Measurements from ENCODE around the gene CD226.
"Not testable (repeated sequence)": the region's sequence is repeated elsewhere in the genome, so short reads cannot be mapped to it uniquely, and the experiment has no call there.

Gene CD226

DNA sequence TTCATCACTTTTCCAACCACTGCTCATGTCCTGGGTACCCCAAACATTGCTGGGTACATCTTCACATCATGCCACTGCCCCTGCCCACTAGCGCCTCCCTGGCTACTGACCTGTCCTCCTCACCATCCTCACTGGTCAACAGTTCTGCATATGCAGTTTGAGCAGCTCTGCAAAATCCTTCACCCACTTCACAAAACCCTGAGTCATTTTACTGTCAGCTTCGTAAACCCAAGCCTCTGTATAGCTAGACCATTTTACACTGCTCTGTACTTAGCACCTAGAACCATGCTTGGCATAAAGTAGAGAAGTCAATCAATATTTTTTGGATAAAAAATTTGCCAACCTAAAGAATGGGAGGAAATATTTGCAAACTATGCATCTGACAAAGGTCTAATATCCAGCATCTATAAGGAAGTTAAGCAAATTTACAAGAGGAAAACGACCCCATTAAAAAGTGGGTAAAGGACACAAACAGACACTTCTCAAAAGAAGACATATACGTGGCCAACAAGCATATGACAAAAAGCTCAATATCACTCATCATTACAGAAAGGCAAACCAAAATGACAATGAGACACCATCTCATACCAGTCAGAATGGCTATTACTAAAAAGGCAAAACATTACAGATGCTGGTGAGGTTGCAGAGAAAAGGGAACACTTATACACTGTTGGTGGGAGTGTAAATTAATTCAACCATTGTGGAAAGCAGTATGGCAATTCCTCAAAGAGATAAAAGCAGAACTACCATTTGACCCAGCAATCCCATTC, 48.3 kb downstream of the CD226 start:
- not testable (repeated sequence) for DNase-seq

DNA sequence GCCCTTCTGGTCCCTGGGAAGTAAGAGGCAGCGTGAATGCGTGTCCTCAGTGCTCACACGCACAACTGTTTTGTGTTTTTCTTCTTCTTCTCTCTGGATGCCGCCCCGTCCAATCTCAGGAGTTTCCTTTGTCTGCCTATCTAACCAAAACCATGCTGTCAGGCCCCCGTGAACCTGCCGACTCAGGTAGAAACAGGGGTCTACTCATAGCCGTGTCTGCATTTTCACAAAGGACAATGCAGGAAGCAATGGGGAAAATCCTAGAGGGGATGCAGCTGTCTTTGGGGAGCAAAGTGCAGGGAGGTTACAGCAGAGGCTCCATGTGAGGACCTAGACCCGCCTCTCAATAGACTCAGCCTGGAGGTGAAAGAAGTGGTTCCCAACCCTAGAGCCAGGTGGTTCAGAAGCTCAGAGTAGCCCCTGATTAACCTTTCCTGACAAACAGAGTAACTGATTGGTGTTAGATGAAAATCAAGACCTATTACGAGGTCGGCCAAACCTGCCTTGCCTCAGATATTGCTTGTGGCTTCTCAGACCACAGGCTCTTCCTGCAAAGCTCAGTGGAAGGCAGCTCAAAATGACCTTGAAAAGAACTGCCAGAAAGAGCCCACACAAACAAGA, 49.3 kb downstream of the CD226 start:
- DNase-seq, result no peak

DNA sequence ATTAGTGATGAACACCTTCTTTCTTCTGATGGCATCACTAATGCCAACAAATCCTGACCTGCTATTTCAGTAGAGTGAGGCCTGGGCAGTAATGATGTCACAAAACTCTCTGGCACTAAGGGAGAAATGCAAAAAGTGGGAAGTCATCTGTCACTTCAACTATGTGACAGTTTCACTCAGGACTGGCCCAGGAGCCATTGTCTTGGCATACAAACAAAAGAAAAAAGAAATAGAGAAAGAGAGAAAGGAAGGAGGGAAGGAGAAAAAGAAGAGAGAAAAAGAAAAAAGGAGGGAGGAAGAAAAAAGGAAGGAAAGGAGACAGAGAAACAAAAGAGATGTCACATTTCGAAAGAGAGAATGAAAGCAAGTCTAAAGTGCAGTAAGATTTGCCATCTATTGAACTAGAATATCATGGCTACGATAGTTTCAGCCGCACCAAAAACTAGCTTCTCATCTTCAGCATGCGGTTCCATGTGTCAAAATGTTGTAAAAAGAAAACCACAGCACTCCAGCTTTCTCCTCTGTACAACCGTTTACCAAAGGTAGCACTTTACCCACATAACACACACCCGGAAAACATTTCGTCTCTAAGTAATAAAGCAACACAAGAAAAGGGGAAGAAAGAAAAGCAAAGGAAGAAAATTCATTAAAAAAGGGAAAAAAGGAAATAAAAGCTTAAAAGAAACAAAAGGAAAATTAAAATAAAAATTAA, 50.1 kb downstream of the CD226 start:
- DNase-seq, result no peak

DNA sequence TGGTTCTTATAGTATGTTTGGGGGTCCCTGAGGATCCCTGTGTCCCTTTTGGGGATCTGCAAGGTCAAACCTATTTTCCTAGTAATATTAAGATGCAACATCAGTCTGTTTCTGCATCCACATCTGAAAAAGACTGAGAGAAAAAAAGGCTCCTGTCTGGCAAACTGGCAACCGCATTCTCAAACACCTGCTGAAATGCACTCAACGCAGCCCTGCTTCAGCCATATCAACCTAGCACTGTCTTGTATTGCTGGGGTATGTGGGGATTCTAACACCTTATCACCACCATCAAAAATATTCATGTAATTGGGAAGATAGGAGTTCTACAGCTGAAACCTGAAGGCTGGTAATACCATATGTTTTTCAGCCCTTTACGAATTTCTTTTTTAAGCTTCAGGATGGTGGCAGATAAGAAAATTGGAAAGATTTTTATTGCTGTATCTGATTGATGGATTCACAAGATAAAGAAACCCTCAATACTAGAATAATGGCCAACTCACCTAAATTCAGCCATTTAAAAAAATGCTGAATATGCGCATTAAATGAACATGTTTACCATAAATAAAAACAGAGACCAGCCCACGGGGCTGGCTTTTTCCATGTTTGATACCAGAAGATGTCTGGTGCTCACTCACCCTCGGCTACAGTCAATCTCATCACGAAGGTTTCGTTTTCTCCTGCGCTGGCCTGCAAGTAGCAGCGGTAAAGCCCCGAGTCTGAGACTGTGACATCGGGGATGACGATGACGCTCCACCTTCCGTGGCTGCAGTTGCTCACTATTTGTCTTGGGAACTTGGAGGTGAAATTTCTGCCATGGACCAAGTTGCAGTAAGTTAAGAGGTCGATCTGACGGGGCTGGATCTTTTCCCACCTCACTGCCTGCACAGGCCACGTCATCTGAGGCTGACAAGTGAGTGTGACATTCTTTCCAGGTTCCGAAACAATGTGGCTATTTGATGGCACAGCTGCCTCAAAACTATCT, 52.3 kb downstream of the CD226 start:
- no peak for DNase-seq

DNA sequence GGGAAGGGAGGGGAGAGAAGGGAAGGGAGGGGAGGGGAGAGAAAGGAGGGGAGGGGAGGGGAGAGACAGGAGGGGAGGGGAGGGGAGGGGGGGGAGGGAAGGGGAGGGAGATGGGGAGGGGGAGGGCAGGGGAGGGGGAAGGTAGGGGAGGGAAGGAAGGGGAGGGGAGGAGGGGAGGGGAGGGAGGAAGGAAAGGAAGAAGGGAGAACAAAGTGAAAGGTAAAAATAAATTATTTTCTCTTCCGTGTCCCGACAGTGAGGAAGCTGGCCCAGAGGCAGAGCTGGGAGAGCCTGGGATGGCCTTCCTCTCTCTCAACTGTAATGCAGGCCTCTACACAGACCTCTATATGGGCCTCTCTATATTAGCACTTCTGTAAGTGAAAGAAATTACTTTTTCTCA, 53.2 kb downstream of the CD226 start:
- DNase-seq, result no peak

DNA sequence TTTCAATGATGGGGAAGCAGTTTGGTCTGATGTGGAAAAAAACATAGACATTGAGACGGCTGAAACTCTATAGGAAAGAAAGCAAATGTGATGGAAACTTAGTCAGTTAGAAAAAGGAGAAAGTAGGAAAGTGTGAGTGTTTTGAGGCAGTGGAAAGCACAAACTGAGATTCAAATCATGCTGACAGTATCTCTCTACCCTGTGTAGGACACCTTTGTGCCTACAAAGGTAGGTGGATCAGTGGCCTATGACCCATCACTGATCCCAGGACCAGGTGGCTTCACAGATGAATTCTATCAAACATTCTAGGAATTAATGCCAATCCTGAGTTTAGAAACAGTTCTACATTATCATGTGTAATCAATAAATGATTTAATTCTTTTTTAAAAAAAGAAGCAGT, 57.1 kb downstream of the CD226 start:
- no peak for DNase-seq

DNA sequence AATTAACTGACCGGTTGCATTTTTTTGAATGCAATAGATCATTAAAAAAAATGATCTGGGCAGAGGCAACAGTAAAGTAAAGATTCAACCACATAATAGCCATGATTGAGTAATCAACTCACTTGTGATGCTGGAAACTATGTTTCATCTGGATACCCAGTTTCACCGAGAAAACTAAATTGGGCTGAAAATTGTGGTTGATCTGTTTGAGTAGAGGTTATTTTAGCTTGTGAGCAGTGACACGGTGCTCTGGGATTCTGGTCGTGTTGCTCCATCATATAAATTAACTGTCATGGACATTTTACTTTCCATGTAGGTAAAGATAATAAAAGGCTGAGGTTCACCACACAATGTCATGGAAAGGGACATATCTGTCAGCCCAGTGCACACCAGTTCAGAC, 58.7 kb downstream of the CD226 start:
- no peak for DNase-seq

DNA sequence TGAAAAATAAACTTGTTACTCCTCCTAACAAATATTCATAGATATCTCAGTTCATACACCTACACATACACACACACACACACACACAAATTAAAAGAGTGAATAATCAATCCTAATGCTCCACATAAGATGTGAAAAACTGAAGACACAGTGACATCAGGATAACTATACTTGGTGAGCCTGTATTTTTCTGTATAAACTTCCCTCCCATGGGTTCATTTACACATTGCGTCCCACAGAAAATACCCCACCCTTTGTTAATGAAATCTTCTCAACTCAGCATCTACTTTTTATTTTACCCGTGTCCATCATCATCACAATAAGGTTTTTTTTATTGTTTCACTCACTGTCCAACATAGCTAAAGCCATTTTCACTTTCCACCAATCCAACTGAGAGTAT, 60.4 kb downstream of the CD226 start:
- DNase-seq, result no peak

DNA sequence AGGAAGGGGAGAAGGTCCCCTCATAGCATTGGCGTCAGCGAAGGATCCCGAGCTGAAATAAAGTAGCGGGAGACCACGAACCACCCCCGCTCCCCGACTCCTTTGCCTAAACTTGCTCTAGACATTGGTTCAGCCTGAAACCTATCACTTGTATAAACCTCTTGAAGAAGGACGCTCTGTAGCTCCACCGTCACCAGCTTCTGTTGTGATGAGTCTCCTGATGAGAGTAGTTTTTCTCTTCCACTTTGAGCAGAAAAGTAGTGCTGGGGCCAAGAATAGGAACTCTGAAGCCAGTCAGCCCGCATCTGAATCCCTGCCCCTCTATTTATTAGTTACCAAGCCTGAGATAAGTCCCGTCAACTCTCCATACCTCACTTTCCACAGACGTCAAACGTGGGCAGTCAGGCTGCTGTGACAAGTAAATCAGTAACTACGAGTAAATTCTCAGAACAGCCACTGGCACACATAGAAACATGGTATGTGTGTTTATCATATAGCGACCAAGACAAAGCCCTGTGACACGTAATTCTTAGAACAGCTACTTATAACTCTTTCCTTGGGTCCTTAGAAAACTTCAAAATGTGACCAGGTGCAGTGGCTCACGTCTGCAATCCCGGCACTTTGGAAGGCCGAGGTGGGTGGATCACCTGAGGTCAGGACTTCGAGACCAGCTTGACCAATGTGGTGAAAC, 61.7 kb downstream of the CD226 start:
- DNase-seq, result no peak

DNA sequence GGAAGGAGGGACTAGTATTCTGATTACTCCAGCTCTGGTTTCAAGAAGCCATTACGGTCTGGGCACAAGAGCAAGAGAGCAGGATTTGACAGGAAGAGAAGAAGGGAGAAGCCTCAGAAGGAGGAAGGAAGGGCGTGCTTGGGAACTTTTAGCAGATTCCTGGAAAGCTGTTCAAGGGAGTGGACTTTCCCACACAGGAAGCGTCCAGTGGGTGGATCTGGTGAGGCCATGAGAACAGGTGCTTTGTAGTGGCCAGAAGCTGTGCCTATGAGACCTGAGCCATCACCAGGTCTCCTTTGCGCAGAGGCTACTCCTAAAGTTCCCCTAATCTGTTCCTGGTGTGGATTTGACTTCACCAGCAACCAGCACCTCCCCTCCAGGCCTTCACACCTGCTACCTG, 62.3 kb downstream of the CD226 start:
- no peak for DNase-seq

DNA sequence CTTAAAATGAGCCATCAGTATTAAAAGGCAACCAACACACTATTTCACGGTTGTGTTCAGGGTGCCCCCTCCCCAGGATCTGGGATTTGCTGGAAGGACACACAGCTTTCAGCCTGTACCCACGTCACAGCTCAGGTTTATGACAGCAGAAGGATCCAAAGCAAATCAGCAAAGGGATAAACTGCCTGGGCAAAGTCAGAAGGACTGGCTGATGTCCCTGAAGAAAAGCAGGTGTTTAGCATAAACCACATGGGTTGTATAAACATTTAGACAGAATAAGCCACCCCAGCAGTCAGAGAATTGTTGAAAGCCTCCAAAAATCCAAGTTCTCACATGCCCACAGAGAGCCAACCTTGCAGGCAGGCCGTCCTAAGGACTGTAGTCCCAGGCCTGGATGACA, 63.9 kb downstream of the CD226 start:
- no peak for DNase-seq

DNA sequence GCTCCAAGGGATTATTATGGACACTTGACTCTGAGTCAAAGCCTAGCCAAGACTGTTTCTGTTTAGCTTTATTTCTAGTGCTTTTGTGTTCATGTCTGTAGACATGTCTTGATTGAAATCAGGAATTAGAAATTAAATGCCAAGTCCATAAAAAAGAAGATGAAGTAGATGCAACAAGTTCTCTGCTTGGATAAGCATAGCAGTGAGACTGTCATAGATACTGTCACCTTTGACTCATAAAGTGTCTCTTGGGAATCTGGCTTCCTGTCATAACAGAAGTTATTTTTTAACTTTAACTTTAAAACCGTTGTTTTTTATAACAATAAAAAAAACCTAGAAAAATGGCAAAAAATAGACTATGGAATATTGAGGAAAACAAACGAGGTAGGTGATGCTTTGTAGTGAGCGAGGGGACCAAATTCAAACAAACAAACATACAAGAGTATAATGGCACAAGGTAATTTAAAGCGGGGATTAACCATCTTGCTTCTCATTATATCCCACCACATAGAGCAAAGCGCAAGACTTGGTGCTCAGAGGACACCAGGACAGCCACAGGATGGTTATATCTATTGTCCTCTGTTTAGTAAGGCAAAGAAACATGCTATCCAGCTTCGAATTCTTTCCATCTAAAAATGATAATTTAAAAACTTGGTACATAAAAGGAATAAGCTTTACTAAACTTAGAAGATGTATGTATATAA, 64.6 kb downstream of the CD226 start:
- no peak for DNase-seq

DNA sequence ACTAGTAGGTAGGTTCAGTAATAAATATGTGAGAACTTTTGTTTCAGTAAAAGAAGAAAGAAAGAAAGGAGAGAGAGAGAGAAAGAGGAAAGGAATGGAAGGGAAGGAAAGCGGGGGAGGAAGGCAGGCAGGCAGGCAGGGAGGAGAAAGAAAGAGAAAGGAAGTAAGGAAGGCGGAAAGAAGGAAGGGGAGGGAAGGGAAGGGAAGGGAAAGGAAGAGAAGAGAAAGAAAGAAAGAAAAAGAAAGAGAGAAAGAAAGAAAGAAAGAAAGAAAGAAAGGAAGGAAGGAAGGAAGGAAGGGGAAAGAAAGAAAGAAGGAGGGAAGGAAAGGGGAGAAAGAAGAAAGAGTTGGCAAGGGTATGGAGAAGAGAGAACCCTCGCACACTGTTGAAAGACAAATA, 67.6 kb downstream of the CD226 start:
- no peak for DNase-seq

DNA sequence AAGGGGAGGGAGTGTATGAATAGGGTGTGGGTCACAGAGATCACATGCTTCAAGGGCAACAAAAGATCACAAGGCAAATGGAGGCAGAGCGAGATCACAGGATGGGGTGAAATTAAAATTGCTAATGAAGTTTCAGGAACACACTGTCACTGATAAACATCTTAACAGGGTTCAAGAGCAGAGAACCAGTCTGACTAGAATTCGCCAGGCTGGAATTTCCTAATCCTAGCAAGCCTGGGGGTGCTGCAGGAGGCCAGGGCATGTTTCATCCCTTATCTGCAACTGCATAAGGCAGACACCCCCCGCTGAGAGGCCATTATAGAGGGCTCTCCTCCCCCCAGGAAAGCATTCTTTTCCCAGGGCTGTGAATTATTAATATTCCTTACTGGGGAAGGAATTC, 68.6 kb downstream of the CD226 start:
- DNase-seq, result not testable (repeated sequence)

DNA sequence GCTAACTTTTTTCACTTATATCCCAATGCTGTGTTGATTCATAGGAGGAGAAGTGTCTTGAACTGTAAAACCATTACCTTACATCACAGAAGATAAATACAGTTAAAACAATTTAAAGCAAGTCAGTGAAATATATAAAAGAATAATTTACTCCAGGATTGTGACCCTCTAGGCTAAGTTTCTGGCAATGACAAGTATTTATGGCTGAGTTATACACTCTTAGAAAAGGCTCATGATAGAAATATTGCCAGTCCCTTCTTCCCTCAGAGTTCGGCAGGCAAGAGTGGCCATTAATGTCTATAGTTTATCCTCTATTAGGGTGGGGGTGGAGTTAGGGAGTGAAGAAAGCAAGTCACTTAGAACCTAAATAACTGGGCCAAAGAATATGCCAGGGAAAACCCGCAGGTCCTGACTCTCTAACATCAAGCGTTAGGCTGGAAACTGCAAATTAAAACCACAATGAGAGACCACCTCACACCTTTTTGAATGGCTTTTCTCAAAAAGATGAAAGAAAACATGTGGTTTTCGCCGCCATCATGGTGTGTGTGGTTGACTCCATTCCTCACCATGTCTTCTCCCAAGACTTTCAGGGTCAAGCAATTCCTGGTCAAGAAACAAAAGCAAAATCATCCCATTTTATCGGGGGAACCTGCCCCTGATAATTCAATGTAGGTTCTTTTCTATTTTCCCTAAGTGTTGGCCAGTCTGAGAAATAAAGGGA, 69.3 kb downstream of the CD226 start:
- no peak for DNase-seq

DNA sequence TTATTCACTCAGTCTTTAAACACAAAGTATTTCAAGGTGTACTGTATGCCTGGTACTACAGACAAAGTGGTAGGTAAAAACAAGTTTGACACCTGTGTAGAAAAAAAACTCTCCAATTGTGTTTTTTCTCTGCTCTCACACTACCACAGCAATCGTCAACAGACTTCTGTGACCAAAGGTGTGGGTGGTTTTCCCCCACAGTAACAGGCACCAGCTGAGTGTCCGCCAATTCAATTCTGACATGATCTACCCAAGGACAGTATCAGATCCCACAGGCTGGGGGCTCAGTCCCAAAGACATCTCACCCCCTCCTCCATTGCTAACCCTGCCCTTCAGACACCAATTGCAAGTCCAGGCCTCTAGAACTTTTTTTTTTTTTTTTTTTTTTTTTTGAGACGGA, 71.2 kb downstream of the CD226 start:
- DNase-seq, result no peak

DNA sequence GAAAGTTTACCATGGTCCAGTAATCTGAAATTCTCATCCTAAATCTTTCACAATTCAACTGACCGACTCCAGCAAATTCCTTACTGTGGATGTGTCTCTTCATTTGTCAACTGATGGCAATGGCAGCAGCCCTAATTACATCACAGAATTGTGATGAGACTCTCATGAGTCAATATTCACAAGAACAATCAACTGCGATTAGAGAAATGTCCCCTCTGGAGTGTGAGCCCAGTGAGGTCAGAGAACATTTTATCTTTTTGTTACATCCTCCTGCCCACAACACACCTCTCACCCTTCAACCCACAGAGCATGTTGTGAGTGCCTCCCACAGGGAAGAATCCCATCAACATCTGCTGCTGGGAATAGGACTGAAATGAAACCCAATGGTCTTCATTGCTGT, 73.6 kb downstream of the CD226 start:
- no peak for DNase-seq

DNA sequence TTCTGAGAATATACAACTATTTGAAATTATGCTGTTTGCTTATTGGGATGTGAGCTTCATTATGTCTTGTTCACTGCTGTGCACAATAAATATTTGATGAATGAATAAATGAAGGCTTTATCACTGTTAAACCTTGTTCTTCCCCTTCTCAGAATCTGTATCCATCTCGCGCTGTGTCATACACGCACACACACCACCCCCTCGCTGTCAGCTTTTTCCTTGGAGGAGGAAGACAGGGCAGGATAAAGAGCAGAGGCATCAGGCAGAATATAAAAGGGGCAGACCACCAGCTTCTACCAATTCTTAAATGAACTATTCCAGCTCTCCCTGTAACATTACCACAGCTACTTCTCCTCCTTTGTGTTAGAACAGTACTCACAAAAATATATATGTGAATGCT, 75.0 kb downstream of the CD226 start:
- no peak for DNase-seq

DNA sequence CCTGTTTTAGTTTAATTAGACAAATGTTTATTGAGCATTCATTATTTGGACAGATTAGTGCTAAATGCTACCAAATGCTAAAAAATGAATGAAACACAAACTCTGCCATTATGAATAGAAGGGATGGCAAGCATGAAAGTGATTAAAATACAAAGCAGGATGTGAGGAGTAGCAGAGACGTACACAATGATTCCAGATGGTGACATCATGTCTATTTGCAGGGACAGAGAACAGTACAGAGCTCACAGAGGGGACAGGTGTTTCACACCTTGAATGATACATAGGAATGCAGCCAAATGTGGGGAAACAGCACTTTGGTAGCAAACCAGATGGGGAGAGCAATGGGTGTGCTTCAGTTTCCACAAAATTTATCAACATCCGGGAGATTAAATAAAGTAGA, 76.3 kb downstream of the CD226 start:
- DNase-seq, result no peak

DNA sequence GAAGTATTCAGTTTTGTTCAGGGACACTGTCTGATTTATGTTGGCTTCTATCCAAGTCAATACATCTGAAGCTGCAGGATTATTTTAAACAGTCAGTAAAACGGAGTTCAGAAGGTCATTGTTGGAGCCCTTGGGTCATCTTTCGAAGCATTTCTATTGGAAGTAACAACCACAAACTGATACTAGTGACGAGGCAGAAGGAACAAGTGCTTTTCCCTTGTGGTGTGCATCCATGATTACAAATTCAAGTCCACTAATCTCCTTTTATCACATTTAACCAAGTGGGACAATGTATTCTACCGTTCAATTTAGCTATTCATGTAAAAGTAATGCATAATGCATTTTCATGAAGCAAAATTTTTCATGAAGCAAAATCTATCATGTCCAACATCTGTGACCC, 76.9 kb downstream of the CD226 start:
- no peak for DNase-seq

DNA sequence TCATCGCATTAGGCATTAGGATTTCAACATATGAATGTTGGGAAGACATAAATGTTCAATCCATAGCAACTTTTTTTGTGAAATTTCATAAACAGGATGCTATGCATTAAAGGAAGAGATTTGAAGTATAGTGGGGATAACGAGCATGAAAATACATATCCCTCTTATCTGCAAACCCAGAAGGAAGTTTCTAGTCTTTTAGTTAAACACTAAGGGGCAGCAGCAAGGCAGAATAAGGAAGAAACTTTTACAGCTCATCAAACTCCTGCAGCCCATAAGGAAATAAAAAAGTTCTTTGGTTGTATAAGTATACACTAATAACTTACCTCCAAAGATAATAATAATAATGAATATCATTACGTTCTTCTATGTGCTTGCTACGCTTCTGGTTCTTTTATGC, 81.5 kb downstream of the CD226 start:
- DNase-seq, result no peak

All from DMS153 (cell line).